Activated T-cell treated with anti-CD3 and anti-CD28 coated beads for 1 hour (primary cell): ENCODE data around the gene S100Z.
"Not testable (repeated sequence)": the region's sequence is repeated elsewhere in the genome, so short reads cannot be mapped to it uniquely, and the experiment has no call there.

Experiments
- DNase-seq: peaks from one replicate; pipeline ENCODE4 v3.0.0-alpha.2; 2020; ENCODE audit warnings: low read depth

S100Z gene

GRCh38 chr5:76826416-76826815 is 23.4 kb upstream of the S100Z start:
- not testable (repeated sequence) for DNase-seq

GRCh38 chr5:76831110-76831452 is 18.7 kb upstream of the S100Z start:
- DNase-seq: no peak

DNA sequence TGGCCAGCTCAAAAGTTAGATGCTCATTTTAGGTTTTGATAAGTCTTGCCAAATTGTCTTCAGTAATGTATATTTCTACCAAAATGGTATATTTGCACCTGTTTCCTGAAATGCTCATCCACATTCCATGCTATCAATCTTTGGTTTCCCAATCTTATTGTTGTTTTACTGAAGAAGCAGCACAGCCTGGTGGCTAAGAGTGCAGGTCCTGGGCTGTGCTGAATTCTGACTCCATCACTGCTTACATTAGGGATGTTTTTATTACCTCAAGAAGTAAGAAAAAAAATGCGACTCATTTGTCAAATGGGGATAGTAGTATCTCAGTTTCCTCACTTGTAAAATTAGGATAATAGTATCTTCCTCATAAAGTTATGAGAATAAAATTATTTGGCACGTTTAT is 13.6 kb upstream of the S100Z start:
- no peak for DNase-seq

DNA sequence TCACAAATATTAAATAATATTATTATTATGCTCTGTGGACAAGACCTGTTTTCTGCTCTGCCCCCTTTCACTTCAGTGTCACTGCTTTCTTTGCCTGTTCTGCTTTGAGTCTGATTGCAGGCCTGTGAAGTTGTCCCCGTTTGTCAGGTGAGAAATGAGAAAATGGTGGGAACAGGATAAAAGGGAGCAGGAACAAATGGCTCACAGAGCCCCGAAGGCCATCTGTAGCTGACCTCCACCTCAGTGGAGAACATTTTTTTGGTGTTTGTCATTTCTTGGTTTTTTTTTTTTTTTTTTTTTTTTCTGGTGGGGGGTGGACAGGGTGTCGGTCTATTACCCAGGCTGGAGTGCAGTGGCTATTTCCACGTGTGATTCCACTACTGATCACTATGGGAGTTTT is 13.2 kb upstream of the S100Z start:
- no peak for DNase-seq

GRCh38 chr5:76838481-76839261 is 11.1 kb upstream of the S100Z start:
- DNase-seq: no peak

DNA sequence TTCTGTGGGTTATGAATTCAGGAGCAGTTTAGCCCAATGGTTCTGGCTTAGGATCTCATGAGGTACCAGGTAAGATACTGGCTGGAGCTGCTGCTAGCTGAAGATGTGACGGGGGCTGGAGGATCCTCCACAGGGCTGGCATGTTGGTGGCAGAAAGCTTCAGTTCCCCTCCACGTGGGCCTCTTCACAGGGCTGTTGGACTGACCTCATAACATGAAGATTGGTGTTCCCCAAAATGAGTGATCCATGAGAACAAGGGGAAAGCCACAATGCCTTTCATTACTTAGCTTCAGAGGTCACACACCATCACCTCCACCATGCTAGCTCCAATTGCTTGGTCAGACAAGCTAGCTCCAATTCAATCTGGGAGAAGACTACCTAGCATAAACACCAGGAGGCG is 8.5 kb upstream of the S100Z start:
- DNase-seq: no peak

DNA sequence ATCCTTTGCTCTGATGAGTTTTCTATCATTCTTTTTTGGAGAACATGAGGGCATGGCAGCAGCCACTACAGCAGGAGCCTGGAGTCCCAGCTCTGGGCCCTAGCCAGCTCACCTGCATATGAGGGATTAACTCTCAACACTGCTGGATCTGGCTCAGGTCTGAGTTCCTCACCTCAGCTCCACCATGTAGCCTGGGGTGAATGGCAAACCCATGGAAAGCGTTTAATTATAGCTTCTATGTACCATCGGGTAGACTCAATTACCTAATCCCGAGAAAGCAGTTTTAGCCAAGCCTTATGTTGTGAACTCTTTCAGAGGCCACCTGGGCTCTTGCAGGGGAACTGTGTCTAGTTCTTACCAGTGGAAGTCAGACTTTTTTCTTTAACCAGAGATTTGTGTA is 3.9 kb upstream of the S100Z start:
- no peak for DNase-seq

GRCh38 chr5:76850543-76851145 is 830 bp downstream of the S100Z start:
- no peak for DNase-seq

- no peak for DNase-seq
Observed at GRCh38 chr5:76851728-76852369, 2.0 kb downstream of the S100Z start.

GRCh38 chr5:76852772-76853171 is 3.0 kb downstream of the S100Z start:
- no peak for DNase-seq

GRCh38 chr5:76853741-76854140 is 3.9 kb downstream of the S100Z start:
- not testable (repeated sequence) for DNase-seq

GRCh38 chr5:76854644-76855043 is 4.8 kb downstream of the S100Z start:
- no peak for DNase-seq

GRCh38 chr5:76855501-76855900 is 5.7 kb downstream of the S100Z start:
- not testable (repeated sequence) for DNase-seq

DNA sequence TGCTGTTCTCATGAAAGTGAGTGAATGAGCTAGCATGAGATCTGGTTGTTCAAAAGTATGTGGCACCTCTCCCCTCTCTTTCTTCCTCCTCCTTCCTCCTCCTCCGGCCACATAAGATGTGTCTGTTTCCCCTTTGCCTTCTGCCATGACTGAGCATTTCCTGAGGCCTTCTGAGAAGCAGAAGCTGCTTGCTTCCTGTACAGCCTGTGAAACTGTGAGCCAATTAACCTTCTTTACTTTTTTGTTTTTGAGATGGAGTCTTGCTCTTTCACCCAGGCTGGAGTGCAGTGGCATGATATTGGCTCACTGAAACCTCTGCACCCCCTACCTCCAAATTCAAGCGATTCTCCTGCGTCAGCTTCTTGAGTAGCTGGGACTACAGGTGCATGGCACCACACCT is 6.1 kb downstream of the S100Z start:
- no peak for DNase-seq

- not testable (repeated sequence) for DNase-seq
Observed at GRCh38 chr5:76856800-76857199, 7.0 kb downstream of the S100Z start.

- no peak for DNase-seq
Observed at GRCh38 chr5:76859591-76860247, 9.9 kb downstream of the S100Z start.

DNA sequence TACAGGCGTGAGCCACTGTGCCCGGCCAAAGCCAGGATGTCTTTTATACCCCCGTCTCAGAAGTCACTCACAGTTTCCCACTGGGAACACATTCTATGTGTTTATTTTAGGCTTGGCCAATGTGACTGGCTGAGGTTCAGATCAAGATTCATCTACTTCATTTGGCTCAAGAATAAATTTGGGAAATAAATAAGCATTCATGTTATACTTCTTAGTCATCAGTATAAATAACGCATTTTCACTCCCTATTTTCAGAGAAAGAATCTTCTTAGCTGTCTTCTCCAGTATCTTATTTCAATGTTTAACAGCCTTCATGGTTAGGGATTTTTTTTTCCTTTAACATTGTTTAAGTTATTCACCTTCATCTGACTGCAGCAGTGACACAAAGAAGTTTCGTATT is 11.8 kb downstream of the S100Z start:
- no peak for DNase-seq

DNA sequence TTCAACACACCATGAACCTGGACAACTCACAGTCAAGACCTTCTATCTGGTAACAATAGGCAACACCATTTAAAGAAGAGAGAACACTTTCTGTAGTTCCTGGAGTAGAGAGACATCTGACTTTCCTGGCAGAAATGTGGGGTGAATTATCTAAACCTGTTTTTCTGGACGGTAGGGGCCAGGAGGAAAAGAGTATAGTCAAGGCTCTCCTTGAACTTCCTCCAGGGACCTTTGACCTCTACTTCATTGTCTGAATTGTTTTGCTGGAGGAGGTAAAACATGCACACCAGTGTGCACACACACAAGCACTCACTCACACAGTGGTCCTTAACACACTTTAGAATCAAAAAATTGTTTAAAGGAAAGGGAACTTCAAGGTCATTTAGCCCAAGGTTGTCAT is 13.2 kb downstream of the S100Z start:
- DNase-seq: no peak

DNA sequence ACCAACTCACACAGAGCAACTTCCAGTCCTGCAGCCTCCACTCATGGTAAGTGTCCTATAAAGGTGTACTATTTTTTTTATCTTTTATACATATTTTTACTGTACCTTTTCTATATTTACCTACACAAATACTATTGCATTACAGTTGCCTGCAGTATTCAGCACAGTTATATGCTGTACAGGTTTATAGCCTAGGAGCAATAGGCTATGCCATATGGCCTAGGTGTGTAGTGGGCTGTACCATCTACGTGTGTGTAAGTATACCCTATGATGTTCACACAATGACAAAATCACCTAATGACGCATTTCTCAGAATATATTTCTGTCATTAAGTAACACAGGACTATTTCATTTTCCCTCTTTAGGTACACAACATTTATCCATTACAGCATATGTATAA is 16.7 kb downstream of the S100Z start:
- DNase-seq: no peak

GRCh38 chr5:76867038-76867437 is 17.2 kb downstream of the S100Z start:
- DNase-seq: no peak

DNA sequence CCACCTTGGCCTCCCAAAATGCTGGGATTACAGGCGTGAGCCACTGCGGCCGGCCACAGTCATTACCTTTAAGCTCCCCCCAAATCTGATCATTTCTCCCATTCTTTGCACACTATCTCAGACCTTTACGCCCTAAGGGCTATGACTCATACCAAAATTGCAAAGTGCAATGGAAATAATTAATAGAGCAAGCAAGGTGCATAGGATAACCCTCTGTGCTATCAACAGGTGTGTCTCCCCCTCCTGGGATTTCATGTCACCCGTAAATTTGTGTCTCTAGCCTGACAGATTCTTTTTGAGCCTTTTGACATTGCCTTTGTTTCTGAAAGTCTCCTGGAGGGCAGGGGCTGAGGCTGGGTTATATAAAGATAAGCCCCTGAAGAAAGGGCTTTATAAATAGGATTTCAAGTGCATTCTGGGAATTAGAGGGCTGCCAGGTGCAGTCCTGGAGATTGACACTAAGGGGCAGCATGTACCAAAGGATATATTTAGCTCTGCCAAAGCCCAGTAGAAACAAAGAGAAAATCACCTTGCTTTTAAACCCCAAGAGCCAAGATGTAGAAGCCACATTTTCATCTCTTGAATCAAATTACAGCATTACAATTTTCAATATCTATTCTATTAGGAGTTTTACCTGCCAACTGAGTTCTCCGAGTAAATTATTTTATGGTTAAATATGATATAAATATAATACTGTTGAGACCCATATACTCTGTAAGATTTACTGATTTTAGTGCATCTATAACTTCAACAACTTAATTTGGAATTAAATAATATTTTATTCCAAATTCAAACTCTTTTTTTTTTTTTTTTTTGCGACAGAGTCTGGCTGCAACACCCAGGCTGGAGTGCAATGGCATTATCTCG is 18.2 kb downstream of the S100Z start:
- DNase-seq: peak; percentile 35

GRCh38 chr5:76870046-76870445 is 20.2 kb downstream of the S100Z start:
- no peak for DNase-seq
